ENCODE data around the gene DNAJC12.

The DNAJC12 gene

GRCh38 chr10:67807855-67808456 is 30.0 kb downstream of the DNAJC12 start:
- Histone ChIP-seq H3K4me1 (ENCODE audit: control insufficient read depth, low read length) (no peaks in the 10 kb centered on the region), H3K4me2 (ENCODE audit: low read length) (no peak overlapping the region), H3K79me2 (ENCODE audit: control insufficient read depth, low read length) (no peaks in the 10 kb centered on the region), H4K20me1 (ENCODE audit: control insufficient read depth, insufficient read depth, low read depth, low read length) (no peaks in the 10 kb centered on the region), H3K27me3 (ENCODE audit: control insufficient read depth, low read length) (no peaks in the 10 kb centered on the region), H3K9me3 (ENCODE audit: control insufficient read depth, insufficient read depth, low read length) (no peaks in the 10 kb centered on the region), H3F3A (ENCODE audit: control insufficient read depth, insufficient read depth) (no peaks in the 10 kb centered on the region), H3K4me3 (ENCODE audit: low read length) (no peak overlapping the region), H3K27ac (ENCODE audit: low read depth, low read length) (no peak overlapping the region), H3K36me3 (ENCODE audit: control insufficient read depth, low read length) (peaks cover 18% of the 10 kb centered on the region), H3K9me2 (replicated peaks; ENCODE audit: control insufficient read depth, low read length) (no peaks in the 10 kb centered on the region)
- TF ChIP-seq EZH2phosphoT487 (IDR thresholded peaks at IDR 0.05; ENCODE audit: borderline replicate concordance, low read length) (no peak), CTCF (IDR thresholded peaks at IDR 0.05; ENCODE audit: low read depth, low read length, poor library complexity, severe bottlenecking) (no peak)

- Histone ChIP-seq H4K20me1 (ENCODE audit: control insufficient read depth, insufficient read depth, low read depth, low read length) (no peaks in the 10 kb centered on the region), H3K79me2 (ENCODE audit: control insufficient read depth, low read length) (no peaks in the 10 kb centered on the region), H3K27me3 (ENCODE audit: control insufficient read depth, low read length) (no peaks in the 10 kb centered on the region), H3K4me2 (ENCODE audit: low read length) (no peak overlapping the region), H3K9me3 (ENCODE audit: control insufficient read depth, insufficient read depth, low read length) (no peaks in the 10 kb centered on the region), H3K27ac (ENCODE audit: low read depth, low read length) (no peak overlapping the region), H3K4me1 (ENCODE audit: control insufficient read depth, low read length) (no peaks in the 10 kb centered on the region), H3F3A (ENCODE audit: control insufficient read depth, insufficient read depth) (no peaks in the 10 kb centered on the region), H3K36me3 (ENCODE audit: control insufficient read depth, low read length) (peaks cover 6% of the 10 kb centered on the region), H3K9me2 (replicated peaks; ENCODE audit: control insufficient read depth, low read length) (no peaks in the 10 kb centered on the region), H3K4me3 (ENCODE audit: low read length) (no peak overlapping the region)
- TF ChIP-seq EZH2phosphoT487 (IDR thresholded peaks at IDR 0.05; ENCODE audit: borderline replicate concordance, low read length) (no peak), CTCF (IDR thresholded peaks at IDR 0.05; ENCODE audit: low read depth, low read length, poor library complexity, severe bottlenecking) (no peak)
Measured at GRCh38 chr10:67804395-67804678, 33.7 kb downstream of the DNAJC12 start.

- no peaks in the 10 kb centered on the region for H3K9me2 ChIP-seq (replicated peaks; ENCODE audit: control insufficient read depth, low read length)
- no peak for TF ChIP-seq EZH2phosphoT487 (IDR thresholded peaks at IDR 0.05; ENCODE audit: borderline replicate concordance, low read length)
- no peak for TF ChIP-seq CTCF (IDR thresholded peaks at IDR 0.05; ENCODE audit: low read depth, low read length, poor library complexity, severe bottlenecking)
- peaks cover 5% of the 10 kb centered on the region for H3K36me3 ChIP-seq (ENCODE audit: control insufficient read depth, low read length)
- no peaks in the 10 kb centered on the region for H3K4me1 ChIP-seq (ENCODE audit: control insufficient read depth, low read length)
- H4K20me1 ChIP-seq (ENCODE audit: control insufficient read depth, insufficient read depth, low read depth, low read length): no peaks in the 10 kb centered on the region
- no peaks in the 10 kb centered on the region for H3K79me2 ChIP-seq (ENCODE audit: control insufficient read depth, low read length)
- no peak overlapping the region for H3K4me2 ChIP-seq (ENCODE audit: low read length)
- no peaks in the 10 kb centered on the region for H3K9me3 ChIP-seq (ENCODE audit: control insufficient read depth, insufficient read depth, low read length)
- H3K27me3 ChIP-seq (ENCODE audit: control insufficient read depth, low read length): no peaks in the 10 kb centered on the region
- no peak overlapping the region for H3K27ac ChIP-seq (ENCODE audit: low read depth, low read length)
- H3F3A ChIP-seq (ENCODE audit: control insufficient read depth, insufficient read depth): no peaks in the 10 kb centered on the region
- H3K4me3 ChIP-seq (ENCODE audit: low read length): no peak overlapping the region
Measured at GRCh38 chr10:67803588-67804394, 34.2 kb downstream of the DNAJC12 start.

Data from DOHH2 (cell line).